IMR-90 (cell line): ENCODE data around the gene SMIM36. TPM values are rescaled to one million over a fixed set of nuclear protein-coding genes. Genes with fewer than 3 reads are reported as not detected.
A peak's percentile ranks its signal among the peaks of the same experiment; 100 is the strongest.
"Not testable (repeated sequence)": the region's sequence is repeated elsewhere in the genome, so short reads cannot be mapped to it uniquely, and the experiment has no call there.

Source experiments
- ATAC-seq: fragments of 200-7000 bp; cut with Tn5 transposase; 2 replicates; pipeline ENCODE4 v1.9.1; 2020; ENCODE audit warnings: low read depth, mild to moderate bottlenecking, moderate library complexity
- BruUV-seq: library from RNA; stranded (reverse); fragments of 400-500 nt; replicated peaks from 2 replicates; lab custom pipeline; 2021; lab: Mats Ljungman, UMichigan
- CTCF ChIA-PET: fragments of 300-600 bp; formaldehyde crosslinking; extraction: SDS; loops from one replicate; lab custom pipeline; 2021; ENCODE audit warnings: antibody characterized with exemption; lab: Yijun Ruan, JAX
- POLR2A ChIA-PET: fragments of 300-600 bp; sonication (Branson Sonifier 250); formaldehyde crosslinking; loops from one replicate; lab custom pipeline; 2022; ENCODE audit warnings: antibody characterized with exemption; ENCODE audit not compliant: unreplicated experiment; lab: Charles Lee
- DNase-seq: peaks from one replicate; pipeline ENCODE4 v3.0.0; 2013
- H2AFZ ChIP-seq: replicated peaks from 2 replicates; pipeline ENCODE3; 2013; ENCODE audit warnings: low read length, mild to moderate bottlenecking; ENCODE audit not compliant: poor library complexity
- H2AK5ac ChIP-seq: 2 replicates; pipeline ENCODE4 v1.6.1; 2013; ENCODE audit warnings: low read depth, low read length, inconsistent platforms
- H2AK9ac ChIP-seq: replicated peaks from 2 replicates; pipeline ENCODE3; 2013; ENCODE audit warnings: mild to moderate bottlenecking, low read depth, low read length, moderate library complexity; ENCODE audit not compliant: poor library complexity
- H2BK120ac ChIP-seq: 2 replicates; pipeline ENCODE4 v1.6.1; 2013; ENCODE audit warnings: low read depth, low read length, inconsistent platforms
- H2BK15ac ChIP-seq: 3 replicates; pipeline ENCODE4 v1.6.1; 2013; ENCODE audit warnings: low read depth, low read length, inconsistent platforms
- H2BK20ac ChIP-seq: 2 replicates; pipeline ENCODE4 v1.6.1; 2013; ENCODE audit warnings: low read depth, mild to moderate bottlenecking, inconsistent platforms, low read length, moderate library complexity
- H2BK5ac ChIP-seq: 2 replicates; pipeline ENCODE4 v1.6.1; 2013; ENCODE audit warnings: mild to moderate bottlenecking, low read depth, low read length, inconsistent platforms; ENCODE audit not compliant: poor library complexity, severe bottlenecking
- H3K14ac ChIP-seq: replicated peaks from 2 replicates; pipeline ENCODE4 v1.6.1; 2013; ENCODE audit warnings: low read depth, low read length, inconsistent platforms
- H3K18ac ChIP-seq: 2 replicates; pipeline ENCODE4 v1.6.1; 2013; ENCODE audit warnings: low read depth, low read length, control low read depth
- H3K23ac ChIP-seq: 2 replicates; pipeline ENCODE4 v1.6.1; 2013; ENCODE audit warnings: low read depth, low read length, inconsistent platforms
- H3K27ac ChIP-seq: 2 replicates; pipeline ENCODE4 v1.5.1; 2013; ENCODE audit warnings: mild to moderate bottlenecking, control low read depth, low read length; ENCODE audit not compliant: insufficient read depth
- H3K27me3 ChIP-seq: 2 replicates; pipeline ENCODE4 v1.6.1; 2013; ENCODE audit warnings: low read length; ENCODE audit not compliant: control insufficient read depth, insufficient read depth
- H3K36me3 ChIP-seq: 2 replicates; pipeline ENCODE4 v1.6.1; 2013; ENCODE audit warnings: low read length, mixed read lengths; ENCODE audit not compliant: control insufficient read depth, insufficient read depth
- H3K4ac ChIP-seq: 2 replicates; pipeline ENCODE4 v1.6.1; 2013; ENCODE audit warnings: low read depth, low read length, inconsistent platforms
- H3K4me1 ChIP-seq: 2 replicates; pipeline ENCODE4 v1.6.1; 2013; ENCODE audit warnings: low read length, mixed read lengths; ENCODE audit not compliant: control insufficient read depth, insufficient read depth
- H3K4me2 ChIP-seq: 2 replicates; pipeline ENCODE4 v1.6.1; 2013; ENCODE audit warnings: low read depth, mild to moderate bottlenecking, control low read depth, low read length, moderate library complexity
- H3K4me3 ChIP-seq: 2 replicates; pipeline ENCODE4 v1.5.1; 2013; ENCODE audit warnings: low read depth, mild to moderate bottlenecking, control low read depth, low read length, moderate library complexity; ENCODE audit not compliant: insufficient read depth
- H3K56ac ChIP-seq: 2 replicates; pipeline ENCODE4 v1.6.1; 2013; ENCODE audit warnings: low read length, inconsistent platforms; ENCODE audit not compliant: insufficient read depth; ENCODE audit errors: extremely low read depth
- H3K79me1 ChIP-seq, 2 experiments: 2 replicates each; pipeline ENCODE4 v1.6.1; 2013; ENCODE audit warnings: low read length in 2 of 2, inconsistent platforms in 1 of 2, low read depth in 1 of 2
- H3K9ac ChIP-seq: 2 replicates; pipeline ENCODE4 v1.6.1; 2013; ENCODE audit warnings: low read depth, low read length, control low read depth
- H3K9me1 ChIP-seq: 2 replicates; pipeline ENCODE4 v1.6.1; 2013; ENCODE audit warnings: low read length, inconsistent platforms; ENCODE audit not compliant: insufficient read depth
- H3K9me3 ChIP-seq: 2 replicates; pipeline ENCODE4 v1.6.1; 2013; ENCODE audit warnings: low read length; ENCODE audit not compliant: control insufficient read depth, insufficient read depth
- H4K20me1 ChIP-seq: 2 replicates; pipeline ENCODE4 v1.6.1; 2013; ENCODE audit warnings: low read length, inconsistent platforms; ENCODE audit not compliant: insufficient read depth
- H4K5ac ChIP-seq: 2 replicates; pipeline ENCODE4 v1.6.1; 2013; ENCODE audit warnings: mild to moderate bottlenecking, low read depth, low read length, control low read depth
- H4K8ac ChIP-seq, 2 experiments: 2 replicates each; pipeline ENCODE4 v1.6.1; 2013; ENCODE audit warnings: low read depth in 2 of 2, low read length in 2 of 2, control low read depth in 1 of 2, inconsistent platforms in 1 of 2
- H4K91ac ChIP-seq: 2 replicates; pipeline ENCODE4 v1.6.1; 2013; ENCODE audit warnings: low read depth, low read length, inconsistent platforms; ENCODE audit not compliant: insufficient read depth
- MAFK ChIP-seq: IDR thresholded peaks from 2 replicates; pipeline ENCODE4 v1.6.1; 2012; ENCODE audit warnings: low read depth, low read length, improper control_type of control experiment
- WGBS, 2 experiments: methylation state at CpG; one replicate each; pipeline versions ENCODE4 v1.1.5 to v1.1.7; 2013; ENCODE audit warnings: missing lambda C conversion rate in 2 of 2; ENCODE audit not compliant: insufficient read length in 1 of 2; ENCODE audit errors: extremely low coverage in 2 of 2; 5-methylcytosine and 5-hydroxymethylcytosine counted together
- dilution Hi-C: fragments of 300-500 bp; cut with HindIII; formaldehyde crosslinking; loops from one replicate; pipeline ENCODE4 v1.14.3; 2018; ENCODE audit warnings: low sequenced_read_pairs; ENCODE audit not compliant: unreplicated experiment
- in situ Hi-C: fragments of 300-500 bp; cut with MboI; formaldehyde crosslinking; loops from 3 replicates; pipeline ENCODE4 v1.14.3; 2019; ENCODE audit warnings: low sequenced_read_pairs, inconsistent platforms, mixed read lengths
- intact Hi-C: fragments of 100-400 bp; cut with micrococcal nuclease; formaldehyde crosslinking; loops from 2 replicates; pipeline ENCODE4 v1.10.0; 2022
- polyA plus RNA-seq, 3 experiments: library from polyadenylated mRNA; depleted of rRNA; stranded (reverse); fragments of >200 nt; gene quantifications; 2 replicates each; pipeline ENCODE4 v1.2.3, GENCODE V29; 2012; ENCODE audit warnings: low replicate concordance in 1 of 3
- total RNA-seq: library from RNA; depleted of rRNA; stranded (reverse); fragments of >200 nt; gene quantifications from 2 replicates; pipeline ENCODE4 v1.2.3, GENCODE V29; 2012

The SMIM36 gene
- total and polyA plus RNA-seq, 2 of the 4 experiments (the other 2 are of a cell fraction), result not detected

GRCh38 chr17:55523032-55523431 lies 11.8 kb upstream of the SMIM36 start:
- H2BK15ac ChIP-seq, H3K9ac ChIP-seq, H3K9me3 ChIP-seq, BruUV-seq, H2BK5ac ChIP-seq, dilution Hi-C loops, H3K9me1 ChIP-seq, H2AK9ac ChIP-seq, H3K23ac ChIP-seq, H4K91ac ChIP-seq, H3K14ac ChIP-seq, H2BK120ac ChIP-seq, H4K5ac ChIP-seq, H3K79me1 ChIP-seq, H3K18ac ChIP-seq, H2BK20ac ChIP-seq, ATAC-seq, H2AK5ac ChIP-seq, H2AFZ ChIP-seq, H3K4ac ChIP-seq, H3K4me1 ChIP-seq, H3K4me2 ChIP-seq, H3K27ac ChIP-seq, H4K20me1 ChIP-seq, H3K56ac ChIP-seq, H4K8ac ChIP-seq, H3K36me3 ChIP-seq, H3K4me3 ChIP-seq, in situ Hi-C loops, DNase-seq: not testable (repeated sequence)
- WGBS, 2 experiments, result no CpG with 5 or more reads among the region's 4 CpGs
- intact Hi-C loops, result loop anchor here (10.0 kb wide), 1 partner anchor 792 kb away; no protein-coding TSS in a partner anchor
- peak; percentile 73 for TF ChIP-seq MAFK
- ChIA-PET CTCF (interaction anchor here (0.7 to 1.9 kb wide), 2 partner anchors 195 to 1950 kb away, joined by 3 to 4 read pairs; no protein-coding TSS in a partner anchor), POLR2A (interaction anchor here (0.7 kb wide), 1 partner anchor 148 kb away, joined by 9 read pairs; no protein-coding TSS in a partner anchor)
- peaks cover 10% of the 10 kb centered on the region for H3K27me3 ChIP-seq
